ENCODE data around the gene AK8. TPM values are rescaled to one million over a fixed set of nuclear protein-coding genes. Genes with fewer than 3 reads are reported as not detected.

The AK8 gene
- total RNA-seq, 1 donor from 2014 or later: 2.1 TPM

DNA sequence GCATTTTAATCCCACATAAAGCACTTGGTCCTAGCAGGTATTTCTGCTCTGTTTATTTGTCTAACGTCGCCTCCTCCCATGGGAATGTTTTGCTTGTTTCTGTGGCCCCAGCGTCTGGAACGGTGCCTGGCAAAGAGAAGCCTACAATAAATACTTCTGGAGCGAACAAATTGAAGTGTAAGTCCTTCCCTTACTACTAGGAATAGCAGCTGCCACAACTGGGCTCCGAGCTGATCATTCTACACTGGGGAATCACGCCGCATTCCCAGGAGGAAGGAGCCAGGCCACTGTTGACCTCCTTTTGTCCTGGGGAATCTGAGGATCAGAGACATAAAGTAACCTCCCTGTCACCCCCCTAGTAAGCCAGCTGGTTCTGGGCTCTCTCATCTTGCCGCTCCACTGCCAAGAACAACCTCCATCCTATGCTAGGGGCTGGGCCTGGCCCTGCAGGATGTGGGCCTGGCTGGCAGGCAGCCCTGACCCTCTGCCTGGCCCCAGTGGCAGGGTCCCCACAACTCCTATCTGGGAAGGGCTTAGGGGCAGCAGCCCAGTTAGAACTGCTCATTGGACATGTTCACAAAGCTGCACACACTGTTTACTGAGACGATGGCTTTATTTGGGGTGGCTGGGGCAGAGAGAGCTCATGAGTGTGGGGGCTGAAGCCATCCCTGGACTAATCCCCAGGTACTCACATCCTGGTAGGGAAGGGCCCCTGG is 125.0 kb downstream of the AK8 start:
- Mint-ChIP-seq H3K4me1 (peaks cover 17% of the 10 kb centered on the region), H3K36me3 (no peaks in the 10 kb centered on the region), H3K9me3 (no peaks in the 10 kb centered on the region), H3K4me3 (no peak overlapping the region), H3K27ac (no peak overlapping the region), H3K27me3 (ENCODE audit: low read depth) (peaks cover 9% of the 10 kb centered on the region)
- TF ChIP-seq, protein P1, sequence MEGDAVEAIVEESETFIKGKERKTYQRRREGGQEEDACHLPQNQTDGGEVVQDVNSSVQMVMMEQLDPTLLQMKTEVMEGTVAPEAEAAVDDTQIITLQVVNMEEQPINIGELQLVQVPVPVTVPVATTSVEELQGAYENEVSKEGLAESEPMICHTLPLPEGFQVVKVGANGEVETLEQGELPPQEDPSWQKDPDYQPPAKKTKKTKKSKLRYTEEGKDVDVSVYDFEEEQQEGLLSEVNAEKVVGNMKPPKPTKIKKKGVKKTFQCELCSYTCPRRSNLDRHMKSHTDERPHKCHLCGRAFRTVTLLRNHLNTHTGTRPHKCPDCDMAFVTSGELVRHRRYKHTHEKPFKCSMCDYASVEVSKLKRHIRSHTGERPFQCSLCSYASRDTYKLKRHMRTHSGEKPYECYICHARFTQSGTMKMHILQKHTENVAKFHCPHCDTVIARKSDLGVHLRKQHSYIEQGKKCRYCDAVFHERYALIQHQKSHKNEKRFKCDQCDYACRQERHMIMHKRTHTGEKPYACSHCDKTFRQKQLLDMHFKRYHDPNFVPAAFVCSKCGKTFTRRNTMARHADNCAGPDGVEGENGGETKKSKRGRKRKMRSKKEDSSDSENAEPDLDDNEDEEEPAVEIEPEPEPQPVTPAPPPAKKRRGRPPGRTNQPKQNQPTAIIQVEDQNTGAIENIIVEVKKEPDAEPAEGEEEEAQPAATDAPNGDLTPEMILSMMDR (IDR thresholded peaks at IDR 0.05; ENCODE audit: unreplicated experiment): no peak
- DNase-seq (ENCODE audit: low spot score in 2 of 2, unreplicated experiment in 2 of 2): no peak

- Mint-ChIP-seq H3K27me3 (ENCODE audit: low read depth) (peaks cover 24% of the 10 kb centered on the region), H3K27ac (no peak overlapping the region), H3K4me3 (no peak overlapping the region), H3K4me1 (peaks cover 10% of the 10 kb centered on the region), H3K9me3 (no peaks in the 10 kb centered on the region), H3K36me3 (no peaks in the 10 kb centered on the region)
- TF ChIP-seq, protein P1 (IDR thresholded peaks at IDR 0.05; ENCODE audit: unreplicated experiment): no peak
- no peak for DNase-seq (ENCODE audit: low spot score in 2 of 2, unreplicated experiment in 2 of 2)
Measured at GRCh38 chr9:132750668-132751067, 127.4 kb downstream of the AK8 start.

GRCh38 chr9:132749306-132749705 is 128.8 kb downstream of the AK8 start:
- Mint-ChIP-seq H3K9me3 (no peaks in the 10 kb centered on the region), H3K4me1 (peaks cover 24% of the 10 kb centered on the region), H3K27me3 (ENCODE audit: low read depth) (peaks cover 38% of the 10 kb centered on the region), H3K36me3 (no peaks in the 10 kb centered on the region), H3K4me3 (no peak overlapping the region), H3K27ac (no peak overlapping the region)
- TF ChIP-seq, protein P1 (IDR thresholded peaks at IDR 0.05; ENCODE audit: unreplicated experiment): no peak
- no peak for DNase-seq (ENCODE audit: low spot score in 2 of 2, unreplicated experiment in 2 of 2)

DNA sequence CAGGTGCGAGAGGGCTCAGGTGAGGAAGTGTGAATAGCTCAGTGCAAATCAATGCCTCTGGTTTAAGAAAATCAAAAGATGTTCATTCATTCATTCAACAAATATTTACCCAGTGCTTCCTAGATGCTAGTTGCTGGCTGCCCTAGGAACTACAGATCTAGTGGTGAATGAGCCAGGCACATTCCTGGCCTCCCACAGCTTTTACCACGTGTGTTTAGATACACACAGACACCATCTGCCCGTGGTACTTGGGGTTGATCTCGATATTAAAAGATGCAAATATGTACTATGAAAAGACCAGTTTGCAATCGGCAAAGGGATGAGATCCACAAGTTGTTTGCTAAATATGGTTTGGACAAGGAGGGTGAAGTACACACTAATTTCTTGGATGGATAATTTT is 129.6 kb downstream of the AK8 start:
- H3K9me3 Mint-ChIP-seq: no peaks in the 10 kb centered on the region
- no peak for DNase-seq (ENCODE audit: low spot score in 2 of 2, unreplicated experiment in 2 of 2)
- H3K27ac Mint-ChIP-seq: no peak overlapping the region
- H3K36me3 Mint-ChIP-seq: no peaks in the 10 kb centered on the region
- TF ChIP-seq, protein P1 (IDR thresholded peaks at IDR 0.05; ENCODE audit: unreplicated experiment): no peak
- peaks cover 44% of the 10 kb centered on the region for H3K27me3 Mint-ChIP-seq (ENCODE audit: low read depth)
- H3K4me1 Mint-ChIP-seq: peaks cover 32% of the 10 kb centered on the region
- H3K4me3 Mint-ChIP-seq: no peak overlapping the region

DNA sequence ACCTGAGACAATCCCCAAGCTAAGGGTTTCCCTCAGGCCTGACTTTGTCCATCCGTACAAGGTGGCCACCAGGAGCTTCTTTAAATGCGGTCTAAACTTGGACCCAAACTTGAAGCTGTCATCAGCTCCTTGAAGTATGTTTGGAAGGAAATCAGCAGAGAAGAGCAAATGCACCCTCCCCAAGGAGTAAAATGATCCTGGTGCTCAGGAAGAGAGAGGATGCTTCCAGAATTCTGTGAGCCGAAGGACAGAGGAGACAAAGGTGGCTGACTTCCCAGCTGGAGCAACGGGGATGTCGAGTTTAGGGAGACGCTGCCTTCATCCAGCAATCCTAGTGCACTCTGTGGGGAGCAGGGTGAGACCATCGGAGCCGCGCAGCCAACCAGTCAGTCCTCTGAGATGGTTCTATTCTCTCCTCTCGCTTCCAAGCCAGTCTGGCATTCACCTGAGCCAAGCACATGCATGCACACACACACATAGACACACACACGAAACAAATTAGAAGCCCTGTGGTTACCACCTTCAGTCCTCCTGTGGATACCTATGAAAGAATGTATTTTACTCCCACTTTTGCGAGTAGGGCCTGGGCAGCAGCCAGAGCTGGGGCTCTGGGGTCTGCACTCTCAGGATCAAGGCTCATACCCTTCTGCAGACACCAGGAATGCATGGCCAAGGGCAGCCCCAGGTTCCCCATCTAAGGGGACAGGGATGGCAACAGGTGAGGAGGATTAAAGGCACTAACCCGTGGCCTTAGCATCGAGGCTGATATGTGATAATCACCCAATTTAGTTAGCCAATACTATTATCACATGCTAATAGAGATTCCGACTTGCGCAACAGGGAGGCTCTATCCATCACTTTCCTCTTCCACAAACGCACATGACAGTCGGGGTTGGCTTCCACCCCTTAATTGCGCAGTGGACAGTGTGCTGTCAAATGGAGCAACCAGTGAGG is 132.1 kb downstream of the AK8 start:
- Mint-ChIP-seq H3K4me1 (peaks cover 32% of the 10 kb centered on the region), H3K27ac (no peak overlapping the region), H3K4me3 (no peak overlapping the region), H3K27me3 (ENCODE audit: low read depth) (peaks cover 68% of the 10 kb centered on the region), H3K36me3 (no peaks in the 10 kb centered on the region), H3K9me3 (no peaks in the 10 kb centered on the region)
- TF ChIP-seq, protein P1 (IDR thresholded peaks at IDR 0.05; ENCODE audit: unreplicated experiment): no peak
- DNase-seq (ENCODE audit: low spot score in 2 of 2, unreplicated experiment in 2 of 2): no peak
